HG02981 (cell line): ENCODE measurements around the gene MMP14.

Source experiments
- ATAC-seq: cut with Tn5 transposase; IDR thresholded peaks from one replicate; pipeline ENCODE4 v1.9.1; 2021; ENCODE audit warnings: mild to moderate bottlenecking, moderate library complexity; ENCODE audit not compliant: unreplicated experiment

The MMP14 gene

DNA sequence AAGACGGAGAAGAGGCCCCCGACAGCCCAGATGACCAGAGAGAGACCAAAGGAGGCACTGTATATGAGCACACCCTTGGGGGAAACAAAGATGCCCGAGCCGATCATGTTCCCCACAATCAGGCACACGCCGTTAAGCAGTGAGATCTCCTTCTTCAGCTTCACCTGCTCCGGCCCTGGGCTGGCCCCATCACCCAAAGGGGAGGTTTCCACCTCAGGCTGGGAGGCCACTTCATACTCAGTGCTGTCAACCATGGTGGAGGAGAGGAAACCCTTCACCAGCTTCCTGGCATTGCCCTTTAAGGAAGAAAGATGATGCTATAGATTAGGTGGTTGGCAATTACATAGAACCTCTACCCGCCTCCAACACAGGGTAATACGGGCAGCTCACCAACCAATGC, 23.2 kb upstream of the MMP14 start:
- ATAC-seq, result no peak

- no peak for ATAC-seq
These were observed 22.0 kb upstream of the MMP14 start for GRCh38 chr14:22814373-22814772.

DNA sequence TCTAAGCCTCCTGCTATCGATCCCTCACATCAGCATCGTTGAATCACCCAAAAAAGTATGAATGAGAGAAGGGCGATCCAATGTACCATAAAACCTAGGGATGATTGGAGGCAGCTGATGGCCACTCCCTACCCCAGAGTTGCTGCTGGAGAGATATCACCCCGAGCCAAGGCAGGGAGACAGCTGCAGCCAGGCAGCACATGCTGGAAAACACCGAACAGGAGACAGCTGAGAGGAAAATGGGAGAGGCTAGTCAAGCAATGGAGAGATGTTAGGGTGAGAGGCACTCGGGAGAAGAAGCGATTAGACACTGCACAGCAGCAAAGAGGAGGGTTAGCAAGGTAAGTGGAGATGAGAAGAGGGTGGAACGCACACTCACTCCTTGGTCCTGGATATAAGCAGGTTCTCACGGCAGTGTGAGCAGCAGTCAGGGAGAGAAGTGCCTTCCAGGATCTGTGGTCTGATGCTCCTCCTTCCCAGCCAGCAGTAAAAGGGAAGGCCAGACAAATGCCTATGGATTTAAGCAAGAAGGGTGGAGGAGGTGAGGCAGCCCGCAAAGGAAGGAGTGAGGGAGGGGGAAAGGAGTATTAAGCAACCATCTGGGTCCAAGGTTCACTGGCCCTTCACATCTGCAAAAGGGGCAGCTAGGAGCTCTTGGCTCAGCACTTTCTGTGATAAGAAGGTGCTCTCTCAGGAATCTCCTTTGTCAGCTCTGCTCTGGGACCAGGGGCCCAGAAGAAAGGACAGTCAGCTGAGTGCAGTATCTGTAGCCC, 21.3 kb upstream of the MMP14 start, which contains the start of gene SLC7A7:
Gene SLC7A7, minus strand, starts transcription at position 495 of the 773 bp plus-strand sequence. CDS start 2,037 bp downstream, outside the sequence.
- no peak for ATAC-seq

DNA sequence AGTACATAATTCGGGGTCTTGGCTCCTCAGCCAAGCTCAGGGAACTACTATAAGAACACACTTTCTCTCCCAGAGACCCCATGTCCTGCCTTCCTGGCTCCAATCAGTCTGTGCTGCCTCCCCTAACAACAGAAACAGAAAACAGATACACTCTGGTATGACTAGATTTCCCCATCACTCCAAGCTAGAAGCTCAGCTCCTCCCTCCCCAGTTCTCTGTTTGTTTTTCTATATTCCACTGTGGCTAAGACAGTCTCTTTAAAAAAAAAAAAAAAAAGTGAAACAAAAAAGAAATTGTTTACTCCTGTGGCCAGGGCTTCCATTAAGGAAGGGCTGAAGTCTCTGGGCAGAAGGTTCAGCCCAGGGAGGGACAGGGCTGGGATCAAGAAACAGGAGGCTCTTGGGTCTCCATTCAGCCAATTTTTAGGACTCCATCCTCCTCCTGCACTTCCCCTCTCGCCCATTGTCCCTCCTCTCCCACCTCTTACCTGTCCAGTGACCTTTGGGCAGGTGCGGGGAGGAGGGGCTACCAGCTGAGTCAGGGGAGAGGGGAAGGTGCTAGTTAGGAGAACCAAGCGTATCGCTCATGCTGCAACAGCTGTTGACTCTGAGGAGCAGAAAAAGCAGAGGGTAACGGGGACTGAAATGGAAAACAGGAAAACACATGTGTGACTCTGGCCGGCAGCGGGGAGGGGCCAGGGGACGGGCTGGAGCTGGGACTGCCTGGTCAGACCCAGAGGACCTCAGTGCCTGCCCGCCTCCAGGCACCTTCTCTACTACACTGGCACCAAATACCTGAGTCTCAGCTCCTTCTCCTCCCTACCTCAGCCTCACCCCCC, 17.0 kb upstream of the MMP14 start:
- ATAC-seq, result peak; percentile 45

DNA sequence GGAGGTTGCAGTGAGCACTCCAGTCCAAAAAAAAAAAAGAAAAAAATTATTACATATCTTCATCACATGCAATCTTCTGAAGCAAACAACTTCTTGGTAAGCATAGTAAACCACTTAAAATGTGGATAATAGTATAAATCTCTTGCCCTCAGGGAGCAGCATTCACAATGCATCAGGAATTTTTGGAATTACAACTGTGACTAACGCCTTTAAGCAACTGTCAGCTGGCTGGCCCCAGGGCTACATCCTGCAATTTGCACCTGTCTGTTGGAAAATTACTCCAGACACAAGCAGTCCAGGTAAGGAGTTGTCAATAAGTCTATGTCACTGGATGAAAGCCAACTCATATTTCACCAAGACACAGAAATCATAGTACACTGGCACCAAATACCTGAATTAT, 15.7 kb upstream of the MMP14 start:
- ATAC-seq, result no peak

DNA sequence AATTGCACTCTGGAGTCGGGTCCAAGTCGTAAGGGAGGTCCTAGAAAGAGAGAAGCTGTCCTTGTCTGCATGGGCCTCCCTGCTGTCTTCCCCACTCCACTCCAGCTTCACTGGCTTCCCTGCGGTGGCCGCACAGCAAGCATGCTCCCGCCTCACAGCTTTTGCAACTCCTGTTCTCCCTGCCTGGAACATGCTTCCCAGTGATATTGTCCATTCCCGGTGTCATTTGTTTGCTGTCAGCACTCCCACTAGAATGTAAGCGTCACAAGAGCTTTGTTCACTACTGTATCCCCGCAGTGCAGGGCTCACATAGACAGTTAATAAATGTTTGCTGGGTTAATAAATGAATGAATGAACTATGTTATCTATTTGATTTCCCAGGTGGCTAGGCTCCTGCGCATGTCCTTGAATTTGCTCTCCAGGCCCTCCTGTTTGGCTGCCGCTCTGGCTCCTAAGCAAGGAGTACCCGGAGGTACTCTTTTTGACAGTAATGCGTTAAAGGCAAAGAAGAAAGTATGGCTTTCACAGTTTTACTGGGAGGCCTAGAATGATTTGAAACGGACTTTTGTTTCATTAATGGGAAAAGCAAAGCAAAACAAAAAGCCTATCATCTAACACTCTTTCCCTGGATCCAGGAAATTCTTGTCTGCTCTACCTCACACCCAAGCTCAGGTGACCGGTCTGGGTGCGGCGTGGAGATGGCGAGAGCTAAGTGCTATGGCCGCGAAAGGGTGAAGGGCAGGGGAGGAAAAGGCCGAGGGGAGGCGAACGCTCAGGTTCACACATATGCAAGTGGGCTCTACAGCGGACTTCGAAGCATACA, 15.0 kb upstream of the MMP14 start:
- no peak for ATAC-seq

DNA sequence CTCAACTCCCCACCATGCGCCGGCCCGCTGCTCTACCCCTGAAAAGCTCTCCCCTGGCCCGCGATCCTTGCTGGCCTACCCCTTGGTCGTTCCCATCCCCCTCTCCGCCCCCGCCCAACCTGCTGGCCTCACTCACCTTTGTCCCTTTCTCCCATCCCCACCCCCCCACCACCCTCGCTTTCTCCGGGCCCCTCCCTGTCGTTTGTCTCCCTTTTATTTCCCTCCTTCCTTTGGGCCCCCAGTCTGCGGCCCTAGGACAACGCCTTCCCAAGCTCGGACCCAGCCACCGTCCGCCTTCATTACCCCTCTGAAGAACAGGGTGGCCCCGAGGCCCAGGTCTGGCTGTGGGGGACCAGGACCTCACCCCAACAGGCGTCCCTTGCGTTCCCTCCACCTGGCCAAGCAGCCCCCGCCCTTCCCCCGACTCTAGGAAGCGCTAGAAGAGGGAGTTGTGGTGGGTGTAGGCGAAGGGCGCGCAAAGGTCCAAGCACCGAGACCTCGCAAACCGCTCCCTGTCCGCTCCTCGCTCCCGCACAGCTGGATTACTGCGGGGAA, 14.3 kb upstream of the MMP14 start:
- ATAC-seq, result no peak

GRCh38 chr14:22822571-22823098, 13.8 kb upstream of the MMP14 start:
- no peak for ATAC-seq

DNA sequence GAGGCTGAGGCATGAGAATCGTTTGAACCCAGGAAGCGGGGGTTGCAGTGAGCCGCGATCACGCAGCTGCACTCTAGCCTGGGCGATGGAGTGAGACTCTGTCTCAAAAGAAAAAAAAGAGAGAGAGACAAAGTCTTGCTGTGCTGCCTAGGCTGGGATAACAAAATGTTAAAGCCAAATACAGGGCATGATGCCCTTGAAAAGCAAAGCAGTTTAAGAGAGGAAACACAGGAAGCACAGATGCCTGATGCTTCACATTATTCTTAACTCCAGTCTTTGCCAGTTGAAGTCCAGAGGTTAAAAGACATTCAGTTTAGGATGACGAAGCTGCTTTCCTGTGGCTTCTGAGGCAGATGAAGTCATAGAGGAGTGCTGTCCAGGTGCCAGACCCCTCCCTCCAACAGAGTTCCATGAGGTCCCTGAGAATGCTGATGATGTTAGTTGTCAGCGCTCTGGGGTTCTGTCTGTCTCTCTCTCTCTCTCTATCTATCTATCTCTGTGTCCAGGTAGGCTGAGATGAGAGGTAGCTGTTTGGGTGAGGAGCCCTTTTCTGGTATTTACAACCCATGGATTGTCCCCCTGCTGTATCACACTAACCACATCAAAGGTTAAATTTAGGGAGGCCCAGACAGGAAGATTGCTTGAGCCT, 11.6 kb upstream of the MMP14 start:
- no peak for ATAC-seq

DNA sequence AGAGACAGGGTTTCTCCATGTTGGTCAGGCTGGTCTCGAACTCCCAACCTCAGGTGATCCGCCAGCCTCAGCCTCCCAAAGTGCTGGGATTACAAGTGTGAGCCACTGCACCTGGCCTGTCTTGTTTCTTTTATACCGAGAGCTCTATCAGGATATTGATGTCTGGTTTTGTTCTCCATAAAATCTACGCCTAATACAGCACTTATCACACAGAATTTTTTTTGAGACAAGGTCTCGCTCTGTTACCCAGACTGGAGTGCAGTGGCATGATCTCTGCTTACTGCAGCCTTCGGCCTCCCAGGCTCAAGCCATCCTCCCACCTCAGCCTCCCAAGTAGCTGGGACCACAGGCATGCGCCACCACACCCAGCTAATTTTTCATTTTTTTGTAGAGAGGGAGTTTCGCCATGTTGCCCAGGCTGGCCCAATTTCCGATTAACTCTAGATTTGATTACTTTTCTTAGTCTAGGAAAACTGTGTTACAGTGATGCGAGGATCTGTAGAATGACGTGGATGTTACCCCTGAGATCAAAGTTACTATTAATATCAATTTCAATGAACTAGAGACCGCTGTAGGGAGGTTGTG, 7.2 kb upstream of the MMP14 start:
- ATAC-seq, result peak; percentile 3

DNA sequence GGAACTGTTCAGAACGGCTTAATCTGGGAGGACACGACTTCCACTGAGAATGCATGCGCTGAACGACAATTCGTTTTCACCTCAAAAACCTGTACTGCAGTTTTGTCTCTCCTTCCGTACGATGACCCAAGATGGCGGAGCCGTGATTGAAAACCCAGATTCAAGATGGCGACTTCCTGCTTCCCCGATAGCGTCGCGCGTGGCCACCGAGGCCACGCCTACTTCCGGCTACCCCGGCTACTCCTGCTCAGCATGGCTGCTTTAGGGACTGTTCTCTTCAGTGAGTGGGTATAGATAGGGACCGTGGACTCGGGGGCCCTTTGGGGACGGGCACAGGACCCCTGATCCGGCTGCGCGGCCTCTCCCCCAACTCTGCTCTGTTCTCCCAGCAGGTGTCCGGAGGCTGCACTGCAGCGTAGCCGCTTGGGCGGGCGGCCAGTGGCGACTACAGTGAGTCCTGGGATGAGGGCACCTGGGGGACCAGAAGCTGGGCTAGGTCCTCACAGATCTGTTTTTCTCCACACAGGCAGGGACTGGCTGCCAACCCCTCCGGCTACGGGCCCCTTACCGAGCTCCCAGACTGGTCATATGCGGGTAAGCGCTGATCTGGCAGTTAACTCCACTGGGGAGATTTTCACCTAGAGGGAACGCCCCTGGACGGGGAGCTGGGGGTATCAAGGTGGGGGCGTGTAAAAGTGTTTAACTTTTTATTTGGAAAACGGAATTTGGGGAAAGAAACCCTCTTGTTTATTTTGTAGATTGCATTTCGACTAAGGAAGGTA, 6.5 kb upstream of the MMP14 start, which contains the start of gene MRPL52:
Gene MRPL52, plus strand, starts transcription at position 227 of the 782 bp plus-strand sequence. Its CDS starts 26 bp downstream, at position 253.
- ATAC-seq, result peak; percentile 81

DNA sequence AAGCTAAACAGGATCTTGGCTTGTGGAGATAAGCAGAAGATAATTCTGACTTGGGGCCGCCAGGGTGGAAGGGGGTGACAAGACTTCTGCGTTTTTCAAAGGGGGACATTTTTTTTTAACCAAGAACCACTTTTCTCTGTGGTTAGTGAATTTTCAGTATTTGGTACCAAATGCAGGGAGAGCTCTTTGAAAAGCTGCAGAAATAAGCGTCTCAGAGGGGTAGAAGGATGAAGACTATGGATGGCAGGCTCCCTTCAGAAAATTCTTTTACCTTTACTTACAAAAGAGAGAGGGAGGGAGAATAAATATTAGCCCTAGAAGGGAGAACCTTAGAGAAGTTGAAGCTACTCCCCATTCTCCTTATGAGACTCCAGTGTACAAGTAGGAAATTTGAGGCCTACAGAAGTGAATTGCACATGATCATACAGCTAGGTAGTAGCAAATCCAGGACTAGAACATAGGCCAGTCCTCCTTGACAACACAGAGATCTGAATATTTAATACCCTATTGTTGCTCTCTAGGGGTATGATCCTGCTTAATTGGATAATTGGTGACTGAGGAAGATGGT, 5.9 kb upstream of the MMP14 start:
- ATAC-seq, result no peak

DNA sequence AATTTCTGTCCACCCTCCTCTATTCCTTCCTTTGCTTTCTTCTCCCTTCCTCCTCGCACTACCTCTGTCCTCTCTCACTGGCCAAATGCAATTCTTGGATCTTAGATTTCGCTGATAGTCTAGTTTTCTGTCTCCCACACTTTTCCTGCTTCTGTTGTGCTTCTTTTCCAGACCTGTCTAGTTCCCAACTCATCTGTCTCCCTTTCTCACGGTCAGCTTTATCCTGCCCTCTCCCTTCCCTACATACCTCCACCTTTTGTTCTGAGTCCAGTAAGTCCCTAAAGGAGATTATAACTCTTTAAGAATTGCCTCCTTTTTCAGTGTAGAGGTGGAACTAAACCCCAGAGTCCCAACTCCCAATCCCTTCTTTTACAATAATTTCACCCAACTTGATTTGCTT, 880 bp upstream of the MMP14 start:
- no peak for ATAC-seq

DNA sequence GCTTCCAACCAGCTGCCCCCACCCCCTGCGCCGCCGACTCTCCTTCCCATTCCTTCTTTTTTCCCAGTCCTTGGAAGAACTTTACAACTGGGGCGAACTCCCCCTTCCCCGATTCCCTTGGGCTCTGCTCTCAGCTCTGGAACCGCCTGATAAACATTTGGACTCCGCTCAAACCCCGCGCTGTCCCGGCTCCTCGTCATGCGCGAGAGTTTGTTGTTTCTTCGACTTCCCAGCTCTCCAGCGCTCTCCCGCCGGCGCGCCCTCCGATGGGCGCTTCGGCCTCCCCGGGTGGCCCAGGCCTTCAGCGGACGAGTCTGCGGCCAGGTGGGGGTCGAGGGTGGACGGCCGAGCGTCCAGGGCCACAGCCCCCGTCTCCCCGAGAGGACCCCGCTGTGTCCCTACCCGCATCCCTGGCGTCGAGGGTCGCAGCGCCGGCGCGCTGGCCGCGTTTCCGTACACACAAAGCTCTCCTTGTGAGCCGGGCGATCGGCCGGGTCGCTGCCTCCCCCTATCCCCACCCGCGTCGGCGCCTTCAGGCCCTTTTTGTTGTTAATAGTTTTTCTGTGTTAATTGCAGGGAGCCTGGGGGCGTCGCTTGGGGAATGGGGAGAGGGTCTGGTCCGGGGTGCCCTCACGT, 847 bp downstream of the MMP14 start:
- no peak for ATAC-seq

GRCh38 chr14:22837750-22838538, 1.6 kb downstream of the MMP14 start:
- ATAC-seq, result no peak

DNA sequence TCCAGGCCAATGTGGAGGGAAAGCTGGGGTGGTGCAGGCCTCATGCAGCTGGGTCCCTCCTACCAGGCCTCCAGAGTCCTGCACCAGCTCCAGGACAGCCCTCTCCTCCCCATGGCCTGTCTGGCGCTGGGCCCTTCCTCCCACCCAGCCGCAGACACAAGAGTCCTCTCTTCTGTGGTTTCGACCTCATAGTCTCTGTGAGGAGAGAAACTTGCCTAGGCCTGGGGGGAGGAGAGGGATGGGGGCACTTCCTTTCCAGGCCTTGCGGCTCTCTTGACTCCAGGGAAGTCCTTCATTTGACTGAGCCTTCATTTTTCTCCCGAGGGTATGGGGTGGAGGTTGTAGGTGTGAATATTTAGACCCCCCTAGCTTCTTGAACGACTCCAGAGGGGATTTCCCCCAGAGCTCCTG, 2.3 kb downstream of the MMP14 start:
- ATAC-seq, result no peak

DNA sequence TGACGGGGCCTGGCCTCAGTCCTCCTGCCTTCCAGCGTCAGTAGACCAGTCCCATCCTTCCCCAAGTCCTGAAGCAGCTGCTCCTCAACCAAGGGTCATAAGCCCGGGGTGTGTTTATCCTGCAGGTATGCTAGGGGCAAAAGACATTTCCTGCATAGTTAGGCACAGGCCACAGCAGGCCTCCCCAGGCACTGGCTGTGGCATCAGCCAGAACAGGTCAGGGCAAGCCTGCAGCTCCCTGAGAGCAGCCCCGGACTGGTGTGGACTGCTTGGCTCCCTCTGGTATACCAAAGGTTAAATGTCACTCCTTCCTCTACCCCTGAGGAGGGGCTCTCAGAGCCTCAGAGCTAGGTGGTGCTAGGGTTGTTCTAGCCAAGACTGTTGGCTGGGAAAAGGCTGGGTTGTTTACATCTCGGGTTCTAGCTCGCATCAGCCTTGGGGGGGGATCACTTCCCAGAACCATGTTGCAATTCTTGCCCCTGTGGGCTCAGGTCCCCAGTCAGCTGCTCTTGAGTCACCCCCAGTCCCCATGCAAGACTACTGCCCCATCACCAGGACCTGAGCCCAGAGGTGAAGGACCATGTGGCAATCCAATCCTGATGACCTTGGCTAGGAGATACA, 2.9 kb downstream of the MMP14 start:
- no peak for ATAC-seq
